Thyroid gland (tissue), 4 donors: Measurements from ENCODE around the gene CD1B. TPM values are rescaled to one million over a fixed set of nuclear protein-coding genes. Genes with fewer than 3 reads are reported as not detected.

Experiments
- DNase-seq, 2 donors: peaks; one replicate each; pipeline ENCODE4 v3.0.0-alpha.2; 2019
- H3K27ac ChIP-seq, 3 donors: fragments of 200-600 bp; sonication (generic); 1 replicate in 2 of 3; 2 replicates in 1 of 3; pipeline ENCODE4 v1.5.1; 2016 to 2019; ENCODE audit warnings: mild to moderate bottlenecking in 1 of 3, moderate library complexity in 1 of 3
- H3K27me3 ChIP-seq: fragments of 200-600 bp; sonication (generic); one replicate; pipeline ENCODE4 v1.5.1; 2019
- H3K36me3 ChIP-seq, 2 donors: fragments of 200-600 bp; sonication (generic); one replicate each; pipeline ENCODE4 v1.5.1; 2016 to 2019
- H3K4me1 ChIP-seq, 2 donors: fragments of 200-600 bp; sonication (generic); one replicate each; pipeline ENCODE4 v1.5.1; 2017 to 2019
- H3K4me3 ChIP-seq, 3 donors: fragments of 200-600 bp; sonication (generic); replicated peaks in 1 of 3; 1 replicate in 2 of 3; 2 replicates in 1 of 3; pipeline ENCODE4 v1.5.1; 2016; ENCODE audit warnings: mild to moderate bottlenecking in 1 of 3
- H3K9me3 ChIP-seq: fragments of 200-600 bp; sonication (generic); one replicate; pipeline ENCODE4 v1.5.1; 2017
- CTCF ChIP-seq, 6 experiments: fragments of 200-600 bp in 3 of 6; fragments of 450-650 bp in 3 of 6; sonication (generic) in 3 of 6; IDR thresholded peaks; one replicate each; pipeline ENCODE4 v1.5.1; 2016 to 2019; ENCODE audit warnings: antibody characterized with exemption in 6 of 6, mild to moderate bottlenecking in 2 of 6, inconsistent platforms in 1 of 6, moderate library complexity in 1 of 6
- POLR2A ChIP-seq, 2 donors: fragments of 450-650 bp; IDR thresholded peaks; one replicate each; pipeline ENCODE4 v1.6.1; 2017; ENCODE audit warnings: antibody characterized with exemption in 2 of 2, mild to moderate bottlenecking in 2 of 2, moderate library complexity in 1 of 2
- whole genome bisulfite sequencing, 2 donors: methylation state at CpG; one replicate each; pipeline ENCODE4 v1.1.5; 2017; 5-methylcytosine and 5-hydroxymethylcytosine counted together
- intact Hi-C: fragments of 100-400 bp; cut with DNase I; formaldehyde crosslinking; loops from one replicate; pipeline ENCODE4 v1.15.1; 2023
- total RNA-seq, 4 donors: library from RNA; depleted of rRNA; stranded (reverse); fragments of >200 nt; gene quantifications; one replicate each; pipeline ENCODE4 v1.2.3, GENCODE V29; 2016

The CD1B gene
- total RNA-seq, 4 donors from 2014 or later, result 0.22 TPM; not detected in 3

- TF ChIP-seq CTCF (IDR thresholded peaks at IDR 0.05) (no peak), POLR2A (IDR thresholded peaks at IDR 0.05) (no peak)
- no peak overlapping the region for H3K4me3 ChIP-seq
- 65 to 75% methylated on average over 8 of the region's 8 CpGs for WGBS, 2 donors
- DNase-seq, result no peak
- intact Hi-C loops, result no loop called here
- no peaks in the 10 kb centered on the region for H3K9me3 ChIP-seq
- no peaks in the 10 kb centered on the region for H3K27me3 ChIP-seq
- H3K4me1 ChIP-seq, result no peaks in the 10 kb centered on the region
- no peak overlapping the region for H3K27ac ChIP-seq
- H3K36me3 ChIP-seq, result no peaks in the 10 kb centered on the region
These were observed 2.2 kb upstream of the CD1B start for GRCh38 chr1:158333405-158334155.

GRCh38 chr1:158331106-158331425 is 265 bp downstream of the CD1B start:
- WGBS, 2 donors, result 82 to 85% methylated on average over 1 of the region's 1 CpG
- no peak for DNase-seq
- intact Hi-C loops, result no loop called here
- H3K27me3 ChIP-seq, result no peaks in the 10 kb centered on the region
- no peaks in the 10 kb centered on the region for H3K9me3 ChIP-seq
- no peaks in the 10 kb centered on the region for H3K36me3 ChIP-seq
- no peaks in the 10 kb centered on the region for H3K4me1 ChIP-seq
- no peak overlapping the region for H3K4me3 ChIP-seq
- H3K27ac ChIP-seq, result no peak overlapping the region
- TF ChIP-seq CTCF (IDR thresholded peaks at IDR 0.05) (no peak), POLR2A (IDR thresholded peaks at IDR 0.05) (no peak)

- H3K4me1 ChIP-seq, result no peaks in the 10 kb centered on the region
- no peak overlapping the region for H3K4me3 ChIP-seq
- TF ChIP-seq CTCF (IDR thresholded peaks at IDR 0.05) (no peak), POLR2A (IDR thresholded peaks at IDR 0.05) (no peak)
- H3K36me3 ChIP-seq, result no peaks in the 10 kb centered on the region
- no peaks in the 10 kb centered on the region for H3K9me3 ChIP-seq
- no peaks in the 10 kb centered on the region for H3K27me3 ChIP-seq
- intact Hi-C loops, result no loop called here
- DNase-seq, result no peak
- no peak overlapping the region for H3K27ac ChIP-seq
- WGBS, 2 donors, result 74 to 77% methylated on average over 11 of the region's 11 CpGs
These were observed 783 bp downstream of the CD1B start for GRCh38 chr1:158330391-158331105.

- H3K27ac ChIP-seq, result no peak overlapping the region
- intact Hi-C loops, result no loop called here
- H3K36me3 ChIP-seq, result no peaks in the 10 kb centered on the region
- H3K27me3 ChIP-seq, result no peaks in the 10 kb centered on the region
- H3K9me3 ChIP-seq, result no peaks in the 10 kb centered on the region
- no peaks in the 10 kb centered on the region for H3K4me1 ChIP-seq
- 83 to 88% methylated on average over 3 of the region's 3 CpGs for WGBS, 2 donors
- no peak overlapping the region for H3K4me3 ChIP-seq
- DNase-seq, result no peak
- TF ChIP-seq CTCF (IDR thresholded peaks at IDR 0.05) (no peak), POLR2A (IDR thresholded peaks at IDR 0.05) (no peak)
These were observed 1.6 kb downstream of the CD1B start for GRCh38 chr1:158329733-158330132.

GRCh38 chr1:158329300-158329699 is 2.0 kb downstream of the CD1B start:
- intact Hi-C loops, result no loop called here
- no peak for TF ChIP-seq CTCF (IDR thresholded peaks at IDR 0.05)
- no peak for TF ChIP-seq POLR2A (IDR thresholded peaks at IDR 0.05)
- DNase-seq, result no peak
- H3K9me3 ChIP-seq, result no peaks in the 10 kb centered on the region
- H3K27me3 ChIP-seq, result no peaks in the 10 kb centered on the region
- WGBS, 2 donors, result 89 to 97% methylated on average over 7 of the region's 7 CpGs
- no peak overlapping the region for H3K4me3 ChIP-seq
- no peak overlapping the region for H3K27ac ChIP-seq
- H3K4me1 ChIP-seq, result no peaks in the 10 kb centered on the region
- no peaks in the 10 kb centered on the region for H3K36me3 ChIP-seq
